ENCODE results near the gene RPTOR. TPM values are rescaled to one million over a fixed set of nuclear protein-coding genes. Genes with fewer than 3 reads are reported as not detected.

RPTOR gene
- total and polyA plus RNA-seq, 3 experiments from 2014 or later: 7.9 to 69.4 (median 63.9) TPM

GRCh38 chr17:80941743-80942422, 397.2 kb downstream of the RPTOR start:
- H3K4me1 ChIP-seq (ENCODE audit: insufficient read depth, low read length): peaks cover 19% of the 10 kb centered on the region
- Mint-ChIP-seq H3K4me3 (no peak overlapping the region), H3K27me3 (peaks cover 0 to 2% of the 10 kb centered on the region in 2 donors), H3K9me3 (no peaks in the 10 kb centered on the region), H3K4me1 (peaks cover 21 to 27% (median 22%) of the 10 kb centered on the region in 3 donors), H3K27ac (peak overlapping the region in 1 of 8 donors; percentile 57), H3K36me3 (peaks cover 11 to 52% (median 13%) of the 10 kb centered on the region in 3 donors)
- DNase-seq: no peak
- no peaks in the 10 kb centered on the region for H3K27me3 ChIP-seq (ENCODE audit: insufficient read depth, low read length, poor library complexity, severe bottlenecking)
- no peak overlapping the region for H3K4me3 ChIP-seq (ENCODE audit: low read length)
- ChIA-PET POLR2A (no interaction called here), CTCF (interaction anchor here (0.7 kb wide), 1 partner anchor 515 kb away, joined by 3 read pairs; no protein-coding TSS in a partner anchor)
- no peaks in the 10 kb centered on the region for H3K9me3 ChIP-seq (ENCODE audit: low read length)
- no peak overlapping the region for H3K27ac ChIP-seq (ENCODE audit: low read depth, low read length)
- H3K36me3 ChIP-seq (ENCODE audit: insufficient read depth, low read length): peaks cover 13% of the 10 kb centered on the region

- Mint-ChIP-seq H3K36me3 (peaks cover 11 to 59% (median 16%) of the 10 kb centered on the region in 3 donors), H3K4me3 (no peak overlapping the region), H3K27me3 (peaks cover 0 to 2% of the 10 kb centered on the region in 2 donors), H3K4me1 (peaks cover 17 to 20% (median 17%) of the 10 kb centered on the region in 3 donors), H3K9me3 (no peaks in the 10 kb centered on the region), H3K27ac (no peak overlapping the region)
- CTCF ChIA-PET: no interaction called here
- Histone ChIP-seq H3K27me3 (ENCODE audit: insufficient read depth, low read length, poor library complexity, severe bottlenecking) (no peaks in the 10 kb centered on the region), H3K9me3 (ENCODE audit: low read length) (no peaks in the 10 kb centered on the region), H3K4me1 (ENCODE audit: insufficient read depth, low read length) (peaks cover 19% of the 10 kb centered on the region), H3K4me3 (ENCODE audit: low read length) (no peak overlapping the region), H3K36me3 (ENCODE audit: insufficient read depth, low read length) (peaks cover 13% of the 10 kb centered on the region), H3K27ac (ENCODE audit: low read depth, low read length) (no peak overlapping the region)
- POLR2A ChIA-PET: no interaction called here
- no peak for DNase-seq
Measured at GRCh38 chr17:80942423-80943345, 398.0 kb downstream of the RPTOR start.

GRCh38 chr17:80943346-80944145, 398.9 kb downstream of the RPTOR start:
- Histone ChIP-seq H3K4me1 (ENCODE audit: insufficient read depth, low read length) (peaks cover 12% of the 10 kb centered on the region), H3K27ac (ENCODE audit: low read depth, low read length) (no peak overlapping the region), H3K9me3 (ENCODE audit: low read length) (no peaks in the 10 kb centered on the region), H3K36me3 (ENCODE audit: insufficient read depth, low read length) (peaks cover 13% of the 10 kb centered on the region), H3K27me3 (ENCODE audit: insufficient read depth, low read length, poor library complexity, severe bottlenecking) (no peaks in the 10 kb centered on the region), H3K4me3 (ENCODE audit: low read length) (no peak overlapping the region)
- ChIA-PET CTCF (interaction anchor here (1.4 kb wide), 1 partner anchor 27 kb away, joined by 4 read pairs; no protein-coding TSS in a partner anchor), POLR2A (no interaction called here)
- peak in 1 of 5 donors; percentile 28 for DNase-seq
- Mint-ChIP-seq H3K4me1 (peaks cover 10 to 12% (median 12%) of the 10 kb centered on the region in 3 donors), H3K27me3 (no peaks in the 10 kb centered on the region), H3K36me3 (peaks cover 11 to 66% (median 16%) of the 10 kb centered on the region in 3 donors), H3K27ac (no peak overlapping the region), H3K4me3 (no peak overlapping the region), H3K9me3 (no peaks in the 10 kb centered on the region)

DNA sequence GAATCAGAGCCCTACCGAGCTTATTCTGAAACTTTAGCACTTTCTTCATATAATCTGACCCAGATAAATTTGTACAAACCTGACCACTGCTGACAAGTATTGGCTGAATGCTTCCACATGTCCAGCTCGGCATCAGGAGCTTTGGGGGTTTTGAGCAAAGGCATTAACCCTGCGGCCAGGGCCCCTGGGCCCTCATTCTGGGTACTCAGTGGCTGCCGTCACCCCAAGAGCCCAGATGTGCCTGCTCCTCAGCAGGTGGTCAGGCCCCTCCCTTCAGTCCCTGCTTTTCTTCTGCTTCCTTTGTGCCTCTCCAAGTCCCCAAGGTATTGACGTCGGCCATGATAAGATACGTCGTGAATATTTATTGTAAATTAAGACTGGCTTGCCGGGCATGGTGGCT, 399.7 kb downstream of the RPTOR start:
- CTCF ChIA-PET: interaction anchor here (1.4 kb wide), 1 partner anchor 26 kb away, joined by 4 read pairs; no protein-coding TSS in a partner anchor
- H3K4me1 ChIP-seq (ENCODE audit: insufficient read depth, low read length): peaks cover 5% of the 10 kb centered on the region

DNA sequence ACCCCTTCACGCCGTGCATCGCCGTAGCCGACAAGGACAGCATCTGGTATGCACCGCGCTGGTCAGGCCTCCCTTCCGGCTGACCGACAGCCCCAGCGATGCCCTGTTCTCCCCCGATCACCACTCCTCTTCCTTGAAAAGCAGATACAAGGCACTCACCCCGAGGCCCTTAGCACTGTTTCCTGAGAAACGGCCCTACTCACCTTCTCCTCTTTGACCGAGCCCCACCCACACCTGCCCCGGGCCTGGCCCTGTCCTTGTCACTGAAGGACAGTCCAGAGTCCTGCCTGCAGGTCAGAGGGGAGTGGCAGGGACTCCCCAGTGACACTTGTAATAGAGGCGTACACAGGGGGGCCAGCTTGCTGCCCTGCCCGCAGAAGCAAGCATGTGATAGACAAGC, 401.1 kb downstream of the RPTOR start:
- Mint-ChIP-seq H3K27me3 (no peaks in the 10 kb centered on the region), H3K4me1 (no peaks in the 10 kb centered on the region), H3K27ac (peak overlapping the region in 2 of 8 donors; percentile 70 to 74), H3K9me3 (no peaks in the 10 kb centered on the region), H3K36me3 (peaks cover 11 to 73% (median 16%) of the 10 kb centered on the region in 3 donors), H3K4me3 (no peak overlapping the region)
- H3K27me3 ChIP-seq (ENCODE audit: insufficient read depth, low read length, poor library complexity, severe bottlenecking): no peaks in the 10 kb centered on the region
- no peak overlapping the region for H3K4me3 ChIP-seq (ENCODE audit: low read length)
- ChIA-PET CTCF (no interaction called here), POLR2A (no interaction called here)
- no peaks in the 10 kb centered on the region for H3K4me1 ChIP-seq (ENCODE audit: insufficient read depth, low read length)
- no peak overlapping the region for H3K27ac ChIP-seq (ENCODE audit: low read depth, low read length)
- peaks cover 13% of the 10 kb centered on the region for H3K36me3 ChIP-seq (ENCODE audit: insufficient read depth, low read length)
- DNase-seq: no peak
- no peaks in the 10 kb centered on the region for H3K9me3 ChIP-seq (ENCODE audit: low read length)

More for the DNA sequence above, 399.7 kb downstream of the RPTOR start:
- POLR2A ChIA-PET: no interaction called here
- H3K9me3 Mint-ChIP-seq: no peaks in the 10 kb centered on the region
- H3K9me3 ChIP-seq (ENCODE audit: low read length): no peaks in the 10 kb centered on the region
- H3K27me3 ChIP-seq (ENCODE audit: insufficient read depth, low read length, poor library complexity, severe bottlenecking): no peaks in the 10 kb centered on the region
- H3K36me3 ChIP-seq (ENCODE audit: insufficient read depth, low read length): peaks cover 13% of the 10 kb centered on the region
- H3K4me3 ChIP-seq (ENCODE audit: low read length): no peak overlapping the region
- peak overlapping the region in 1 of 8 donors; percentile 90 for H3K27ac Mint-ChIP-seq
- H3K27me3 Mint-ChIP-seq: no peaks in the 10 kb centered on the region
- H3K27ac ChIP-seq (ENCODE audit: low read depth, low read length): no peak overlapping the region
- peaks cover 11 to 65% (median 16%) of the 10 kb centered on the region in 3 donors for H3K36me3 Mint-ChIP-seq
- DNase-seq: no peak
- peaks cover 2 to 4% (median 4%) of the 10 kb centered on the region in 3 donors for H3K4me1 Mint-ChIP-seq
- H3K4me3 Mint-ChIP-seq: no peak overlapping the region

GRCh38 chr17:80946449-80946848, 401.8 kb downstream of the RPTOR start:
- H3K27ac Mint-ChIP-seq: no peak overlapping the region
- H3K36me3 Mint-ChIP-seq: peaks cover 11 to 76% (median 16%) of the 10 kb centered on the region in 3 donors
- Histone ChIP-seq H3K4me1 (ENCODE audit: insufficient read depth, low read length) (no peaks in the 10 kb centered on the region), H3K36me3 (ENCODE audit: insufficient read depth, low read length) (peaks cover 13% of the 10 kb centered on the region), H3K27me3 (ENCODE audit: insufficient read depth, low read length, poor library complexity, severe bottlenecking) (no peaks in the 10 kb centered on the region), H3K4me3 (ENCODE audit: low read length) (no peak overlapping the region), H3K9me3 (ENCODE audit: low read length) (no peaks in the 10 kb centered on the region), H3K27ac (ENCODE audit: low read depth, low read length) (no peak overlapping the region)
- POLR2A ChIA-PET: no interaction called here
- no peak for DNase-seq
- no peaks in the 10 kb centered on the region for H3K4me1 Mint-ChIP-seq
- H3K4me3 Mint-ChIP-seq: no peak overlapping the region
- H3K27me3 Mint-ChIP-seq: no peaks in the 10 kb centered on the region
- no peaks in the 10 kb centered on the region for H3K9me3 Mint-ChIP-seq
- CTCF ChIA-PET: no interaction called here

DNA sequence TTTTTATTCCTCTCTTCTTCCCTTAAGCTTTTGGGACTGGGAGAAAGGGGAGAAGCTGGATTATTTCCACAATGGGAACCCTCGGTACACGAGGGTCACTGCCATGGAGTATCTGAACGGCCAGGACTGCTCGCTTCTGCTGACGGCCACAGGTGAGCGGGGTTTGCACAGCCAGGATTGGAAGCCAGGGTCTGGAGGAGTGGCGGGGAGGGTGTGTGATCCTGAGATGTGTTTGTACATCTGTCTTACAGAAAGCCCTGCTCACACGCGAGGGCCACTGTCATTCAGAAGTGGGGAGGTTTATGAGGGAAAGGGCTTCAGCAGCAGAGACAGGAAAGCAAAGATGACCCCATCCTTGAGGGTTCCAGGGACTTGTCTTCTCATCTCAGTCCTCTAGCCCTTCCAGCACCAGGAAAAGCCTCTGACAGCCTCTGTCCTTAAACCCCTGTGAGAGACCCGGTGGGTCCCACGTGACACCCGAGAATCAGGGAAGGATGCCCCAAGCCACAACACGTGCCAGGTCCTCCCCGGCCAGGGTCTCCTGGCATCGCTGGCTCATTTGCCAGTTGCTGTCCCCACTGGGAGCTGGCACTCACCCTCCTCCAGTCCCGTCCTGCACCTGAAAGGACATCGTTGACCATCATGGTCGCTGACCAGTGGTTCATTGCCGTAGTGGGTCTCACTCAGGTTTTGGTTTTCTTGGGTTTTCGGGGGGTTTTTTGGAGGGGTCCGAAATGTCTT, 402.7 kb downstream of the RPTOR start:
- H3K27ac ChIP-seq (ENCODE audit: low read depth, low read length): no peak overlapping the region
- no peaks in the 10 kb centered on the region for H3K9me3 Mint-ChIP-seq
- H3K4me3 Mint-ChIP-seq: no peak overlapping the region
- H3K4me3 ChIP-seq (ENCODE audit: low read length): no peak overlapping the region
- no peaks in the 10 kb centered on the region for H3K9me3 ChIP-seq (ENCODE audit: low read length)
- no peaks in the 10 kb centered on the region for H3K4me1 Mint-ChIP-seq
- peaks cover 11 to 74% (median 14%) of the 10 kb centered on the region in 3 donors for H3K36me3 Mint-ChIP-seq
- ChIA-PET CTCF (no interaction called here), POLR2A (interaction anchor here (0.6 kb wide), 1 partner anchor 37 kb away, joined by 3 read pairs; no protein-coding TSS in a partner anchor)
- no peaks in the 10 kb centered on the region for H3K27me3 Mint-ChIP-seq
- no peaks in the 10 kb centered on the region for H3K4me1 ChIP-seq (ENCODE audit: insufficient read depth, low read length)
- H3K27me3 ChIP-seq (ENCODE audit: insufficient read depth, low read length, poor library complexity, severe bottlenecking): no peaks in the 10 kb centered on the region
- DNase-seq: peak in 1 of 5 donors; percentile 37
- H3K27ac Mint-ChIP-seq: no peak overlapping the region
- H3K36me3 ChIP-seq (ENCODE audit: insufficient read depth, low read length): peaks cover 12% of the 10 kb centered on the region

All from CD8-positive, alpha-beta memory T cell (primary cell).